GM18909 (cell line): ENCODE measurements around the gene COL23A1.

Experiments used
- ATAC-seq: cut with Tn5 transposase; IDR thresholded peaks from one replicate; pipeline ENCODE4 v1.9.1; 2021; ENCODE audit warnings: mild to moderate bottlenecking; ENCODE audit not compliant: unreplicated experiment, poor library complexity

Gene COL23A1

GRCh38 chr5:178211095-178212048 is 378.8 kb downstream of the COL23A1 start:
- no peak for ATAC-seq

GRCh38 chr5:178210686-178211085 is 379.5 kb downstream of the COL23A1 start:
- ATAC-seq, result no peak

- no peak for ATAC-seq
Measured at GRCh38 chr5:178210073-178210535, 380.1 kb downstream of the COL23A1 start.

- ATAC-seq, result no peak
Measured at GRCh38 chr5:178209334-178210072, 380.7 kb downstream of the COL23A1 start.

GRCh38 chr5:178208540-178209227 is 381.5 kb downstream of the COL23A1 start:
- no peak for ATAC-seq

GRCh38 chr5:178207917-178208280 is 382.3 kb downstream of the COL23A1 start:
- no peak for ATAC-seq

GRCh38 chr5:178207183-178207916 is 382.8 kb downstream of the COL23A1 start:
- no peak for ATAC-seq

GRCh38 chr5:178206166-178207101 is 383.8 kb downstream of the COL23A1 start:
- ATAC-seq, result no peak

GRCh38 chr5:178205749-178206047 is 384.5 kb downstream of the COL23A1 start:
- ATAC-seq, result no peak

- ATAC-seq, result peak; percentile 61
Measured at GRCh38 chr5:178204935-178205748, 385.1 kb downstream of the COL23A1 start.

GRCh38 chr5:178204182-178204934 is 385.8 kb downstream of the COL23A1 start, which contains the start of gene HNRNPAB:
TSS of gene HNRNPAB (plus strand) at chr5:178204533. CDS start at chr5:178204838, 305 bp downstream.
- ATAC-seq, result peak; percentile 89

- no peak for ATAC-seq
Measured at GRCh38 chr5:178203670-178204181, 386.5 kb downstream of the COL23A1 start.

- ATAC-seq, result no peak
Measured at GRCh38 chr5:178202541-178202940, 387.7 kb downstream of the COL23A1 start.

GRCh38 chr5:178201927-178202235 is 388.3 kb downstream of the COL23A1 start:
- no peak for ATAC-seq

- ATAC-seq, result no peak
Measured at GRCh38 chr5:178201221-178201926, 388.8 kb downstream of the COL23A1 start.

GRCh38 chr5:178199581-178200434 is 390.4 kb downstream of the COL23A1 start:
- ATAC-seq, result no peak
